Measurements from ENCODE around the gene CYB5R3.

DNA sequence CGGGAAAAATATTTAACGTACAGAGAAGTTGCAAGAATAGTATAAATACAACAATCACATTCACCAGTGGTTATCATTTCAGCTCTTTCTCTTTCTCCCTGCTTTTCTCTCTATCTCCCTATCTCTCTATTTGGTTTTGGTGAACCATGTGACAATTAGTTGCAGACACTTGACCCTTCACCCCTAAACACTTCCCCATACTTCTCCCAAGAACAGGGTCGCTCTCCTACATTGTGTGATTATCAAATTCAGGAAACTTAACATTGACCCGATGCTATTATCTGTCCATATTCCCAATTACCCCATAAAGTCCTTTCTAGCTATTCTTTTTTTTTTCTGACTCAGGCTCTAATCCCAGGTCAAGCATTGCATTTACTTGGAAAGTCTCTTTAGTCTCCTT lies 4.8 kb upstream of the CYB5R3 start:
- TF ChIP-seq, protein P1, sequence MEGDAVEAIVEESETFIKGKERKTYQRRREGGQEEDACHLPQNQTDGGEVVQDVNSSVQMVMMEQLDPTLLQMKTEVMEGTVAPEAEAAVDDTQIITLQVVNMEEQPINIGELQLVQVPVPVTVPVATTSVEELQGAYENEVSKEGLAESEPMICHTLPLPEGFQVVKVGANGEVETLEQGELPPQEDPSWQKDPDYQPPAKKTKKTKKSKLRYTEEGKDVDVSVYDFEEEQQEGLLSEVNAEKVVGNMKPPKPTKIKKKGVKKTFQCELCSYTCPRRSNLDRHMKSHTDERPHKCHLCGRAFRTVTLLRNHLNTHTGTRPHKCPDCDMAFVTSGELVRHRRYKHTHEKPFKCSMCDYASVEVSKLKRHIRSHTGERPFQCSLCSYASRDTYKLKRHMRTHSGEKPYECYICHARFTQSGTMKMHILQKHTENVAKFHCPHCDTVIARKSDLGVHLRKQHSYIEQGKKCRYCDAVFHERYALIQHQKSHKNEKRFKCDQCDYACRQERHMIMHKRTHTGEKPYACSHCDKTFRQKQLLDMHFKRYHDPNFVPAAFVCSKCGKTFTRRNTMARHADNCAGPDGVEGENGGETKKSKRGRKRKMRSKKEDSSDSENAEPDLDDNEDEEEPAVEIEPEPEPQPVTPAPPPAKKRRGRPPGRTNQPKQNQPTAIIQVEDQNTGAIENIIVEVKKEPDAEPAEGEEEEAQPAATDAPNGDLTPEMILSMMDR (IDR thresholded peaks at IDR 0.05; ENCODE audit: extremely low read depth in 1 of 2, insufficient read depth in 1 of 2, low read depth in 1 of 2, low read length in 2 of 2): no peak
- TF ChIP-seq POLR2AphosphoS5 (IDR thresholded peaks at IDR 0.05; ENCODE audit: insufficient read depth, low read depth, low read length) (no peak), EZH2 (IDR thresholded peaks at IDR 0.05; ENCODE audit: borderline replicate concordance, low read depth, low read length, severe bottlenecking) (no peak), POLR2A (IDR thresholded peaks at IDR 0.05; ENCODE audit: low read depth, low read length) (no peak)

Measured in endothelial cell of umbilical vein (primary cell).